Colonic mucosa (tissue), 4 donors: ENCODE results near the gene SPAG4. TPM values are rescaled to one million over a fixed set of nuclear protein-coding genes. Genes with fewer than 3 reads are reported as not detected.

Source experiments
- DNase-seq: peaks from one replicate; pipeline ENCODE4 v3.0.0-alpha.2; 2020
- H3K27ac ChIP-seq: fragments of 200-600 bp; one replicate; pipeline ENCODE4 v1.8.0; 2021
- H3K27me3 ChIP-seq: fragments of 200-600 bp; one replicate; pipeline ENCODE4 v1.8.0; 2021
- H3K36me3 ChIP-seq: fragments of 200-600 bp; one replicate; pipeline ENCODE4 v1.8.0; 2021
- H3K4me1 ChIP-seq: fragments of 200-600 bp; one replicate; pipeline ENCODE4 v1.8.0; 2021; ENCODE audit warnings: mild to moderate bottlenecking
- H3K4me3 ChIP-seq: fragments of 200-600 bp; one replicate; pipeline ENCODE4 v1.8.0; 2021
- H3K9ac ChIP-seq, 2 donors: one replicate each; pipeline ENCODE4 v1.7.0; 2013; ENCODE audit warnings: control low read depth in 2 of 2, low read depth in 2 of 2, low read length in 2 of 2
- H3K9me3 ChIP-seq: fragments of 200-600 bp; one replicate; pipeline ENCODE4 v1.8.0; 2021
- CTCF ChIP-seq: fragments of 200-600 bp; IDR thresholded peaks from one replicate; pipeline ENCODE4 v1.8.0; 2022; ENCODE audit warnings: antibody characterized with exemption, mild to moderate bottlenecking
- intact Hi-C: fragments of 100-400 bp; cut with DNase I; formaldehyde crosslinking; loops from one replicate; pipeline ENCODE4 v1.14.1; 2022
- total RNA-seq, 2 donors: library from RNA; stranded (reverse); fragmentation: NEBNext Ultra II Directional in 1 of 2; extraction: Animal tissue kit (Norgen Biotek cat#: 25700) in 1 of 2; gene quantifications; one replicate each; pipeline ENCODE4 v1.2.1, GENCODE V29; 2021
- donor health status: healthy.
- donor health status: DM: no; HTN: no; CAD: no.
- donor health status: DM: no; HTN: no; CAD: no.

Gene SPAG4
- total RNA-seq, 2 donors from 2014 or later: 5.7 to 8.6 TPM

- Histone ChIP-seq H3K9me3 (no peaks in the 10 kb centered on the region), H3K27ac (no peak overlapping the region), H3K27me3 (no peaks in the 10 kb centered on the region), H3K4me3 (no peak overlapping the region), H3K36me3 (peaks cover 8% of the 10 kb centered on the region), H3K9ac (no peak overlapping the region), H3K4me1 (no peaks in the 10 kb centered on the region)
- no peak for TF ChIP-seq CTCF
- intact Hi-C loops: no loop called here
- no peak for DNase-seq
These were observed 20.0 kb downstream of the SPAG4 start for GRCh38 chr20:35635652-35636051.

- intact Hi-C loops: no loop called here
- H3K9me3 ChIP-seq: no peaks in the 10 kb centered on the region
- DNase-seq: no peak
- H3K36me3 ChIP-seq: peaks cover 4% of the 10 kb centered on the region
- no peak overlapping the region for H3K27ac ChIP-seq
- no peaks in the 10 kb centered on the region for H3K4me1 ChIP-seq
- H3K9ac ChIP-seq: no peak overlapping the region
- H3K27me3 ChIP-seq: no peaks in the 10 kb centered on the region
- TF ChIP-seq CTCF: no peak
- H3K4me3 ChIP-seq: no peak overlapping the region
These were observed 20.5 kb downstream of the SPAG4 start for GRCh38 chr20:35636095-35636494.

GRCh38 chr20:35637276-35637675, 21.6 kb downstream of the SPAG4 start:
- no peaks in the 10 kb centered on the region for H3K9me3 ChIP-seq
- H3K27ac ChIP-seq: no peak overlapping the region
- no peak overlapping the region for H3K9ac ChIP-seq

GRCh38 chr20:35638751-35639150, 23.1 kb downstream of the SPAG4 start:
- no peak for DNase-seq
- no peak for TF ChIP-seq CTCF
- Histone ChIP-seq H3K27ac (no peak overlapping the region), H3K36me3 (no peaks in the 10 kb centered on the region), H3K9ac (no peak overlapping the region), H3K27me3 (no peaks in the 10 kb centered on the region), H3K9me3 (no peaks in the 10 kb centered on the region), H3K4me3 (no peak overlapping the region), H3K4me1 (no peaks in the 10 kb centered on the region)
- intact Hi-C loops: no loop called here

More at GRCh38 chr20:35637276-35637675, 21.6 kb downstream of the SPAG4 start:
- intact Hi-C loops: no loop called here
- no peaks in the 10 kb centered on the region for H3K4me1 ChIP-seq
- H3K27me3 ChIP-seq: no peaks in the 10 kb centered on the region
- no peak for DNase-seq
- no peaks in the 10 kb centered on the region for H3K36me3 ChIP-seq
- no peak overlapping the region for H3K4me3 ChIP-seq
- TF ChIP-seq CTCF: no peak

GRCh38 chr20:35640724-35641123, 25.1 kb downstream of the SPAG4 start:
- no peak overlapping the region for H3K9ac ChIP-seq
- intact Hi-C loops: no loop called here
- H3K36me3 ChIP-seq: no peaks in the 10 kb centered on the region
- TF ChIP-seq CTCF: no peak
- no peaks in the 10 kb centered on the region for H3K4me1 ChIP-seq
- H3K27ac ChIP-seq: no peak overlapping the region
- no peaks in the 10 kb centered on the region for H3K9me3 ChIP-seq
- no peak overlapping the region for H3K4me3 ChIP-seq
- H3K27me3 ChIP-seq: no peaks in the 10 kb centered on the region
- no peak for DNase-seq

- Histone ChIP-seq H3K36me3 (no peaks in the 10 kb centered on the region), H3K4me3 (no peak overlapping the region), H3K27ac (no peak overlapping the region), H3K9ac (no peak overlapping the region), H3K4me1 (no peaks in the 10 kb centered on the region), H3K27me3 (no peaks in the 10 kb centered on the region), H3K9me3 (no peaks in the 10 kb centered on the region)
- intact Hi-C loops: no loop called here
- TF ChIP-seq CTCF: no peak
- no peak for DNase-seq
These were observed 26.1 kb downstream of the SPAG4 start for GRCh38 chr20:35641743-35642142.
